ENCODE measurements around the gene PDLIM4.

The PDLIM4 gene

GRCh38 chr5:132291026-132291425 is 33.5 kb downstream of the PDLIM4 start:
- H3K27me3 ChIP-seq (ENCODE audit: control insufficient read depth, insufficient read depth, low read length) = peaks cover 20% of the 10 kb centered on the region
- no peak overlapping the region for H3K4me3 ChIP-seq (ENCODE audit: low read length)
- no peak overlapping the region for H3K9ac ChIP-seq (ENCODE audit: low read length)
- peaks cover 29% of the 10 kb centered on the region for H3K4me1 ChIP-seq (ENCODE audit: control insufficient read depth, insufficient read depth, low read length)
- H3K9me3 ChIP-seq (ENCODE audit: control insufficient read depth, low read length) = no peaks in the 10 kb centered on the region
- no peaks in the 10 kb centered on the region for H3K36me3 ChIP-seq (ENCODE audit: control insufficient read depth, insufficient read depth, low read length)

DNA sequence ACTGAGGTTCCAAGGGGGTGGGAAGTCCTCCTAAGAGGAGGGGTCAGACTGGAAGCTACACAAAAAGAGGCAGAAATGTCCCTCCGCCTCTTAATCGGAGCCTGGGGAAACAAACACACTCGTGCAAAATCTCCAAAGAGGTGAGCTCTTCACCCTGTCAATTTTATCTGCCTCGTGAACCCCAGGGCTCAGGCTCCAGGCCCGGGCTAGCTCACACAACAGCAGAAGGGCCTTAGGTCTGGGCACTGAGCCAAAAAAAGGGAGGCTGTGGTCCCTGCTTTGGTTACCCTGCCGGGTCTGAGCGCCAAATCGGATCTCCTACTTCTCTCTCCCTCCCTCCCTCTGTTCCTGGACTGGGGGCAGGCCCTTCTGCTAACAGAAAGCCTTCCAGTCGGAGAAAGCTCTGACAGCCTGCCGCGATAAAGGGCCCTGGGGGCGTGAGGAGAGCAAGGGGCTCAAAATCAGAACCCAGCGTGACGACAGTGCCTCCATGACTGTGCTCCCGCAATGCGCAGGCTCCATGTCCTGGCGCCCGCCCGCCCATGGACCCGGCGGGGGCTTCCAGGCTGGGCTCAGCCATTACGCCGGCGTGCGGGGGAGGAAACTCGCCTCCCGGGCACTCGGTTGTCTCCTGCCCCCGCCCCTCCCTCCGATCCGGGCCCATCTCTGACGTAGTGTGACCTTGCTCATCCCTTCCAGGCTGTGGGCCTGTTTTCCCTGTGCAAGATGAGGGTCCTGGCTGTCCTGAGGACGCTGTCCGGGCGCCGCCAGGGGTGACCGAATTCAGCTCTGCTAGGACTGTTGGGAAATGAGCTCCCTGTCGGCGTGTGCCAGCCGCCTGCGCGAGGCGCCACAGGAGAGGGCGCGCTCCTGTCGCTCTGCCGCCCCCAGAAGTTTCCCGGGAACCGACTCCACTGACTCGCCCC is 35.8 kb downstream of the PDLIM4 start:
- Histone ChIP-seq H3K27me3 (ENCODE audit: control insufficient read depth, insufficient read depth, low read length) (peaks cover 24% of the 10 kb centered on the region), H3K36me3 (ENCODE audit: control insufficient read depth, insufficient read depth, low read length) (no peaks in the 10 kb centered on the region), H3K4me1 (ENCODE audit: control insufficient read depth, insufficient read depth, low read length) (peaks cover 24% of the 10 kb centered on the region), H3K9ac (ENCODE audit: low read length) (peak overlapping the region; percentile 88), H3K9me3 (ENCODE audit: control insufficient read depth, low read length) (no peaks in the 10 kb centered on the region), H3K4me3 (ENCODE audit: low read length) (peak overlapping the region; percentile 49)

GRCh38 chr5:132293992-132294727 is 36.7 kb downstream of the PDLIM4 start, which contains the start of gene SLC22A4:
SLC22A4 (plus strand) TSS chr5:132294394; CDS start chr5:132294617, 223 bp downstream.
- Histone ChIP-seq H3K36me3 (ENCODE audit: control insufficient read depth, insufficient read depth, low read length) (no peaks in the 10 kb centered on the region), H3K4me3 (ENCODE audit: low read length) (peak within 1 kb of the TSS; percentile 67), H3K27me3 (ENCODE audit: control insufficient read depth, insufficient read depth, low read length) (peaks cover 24% of the 10 kb centered on the region), H3K9me3 (ENCODE audit: control insufficient read depth, low read length) (no peaks in the 10 kb centered on the region), H3K4me1 (ENCODE audit: control insufficient read depth, insufficient read depth, low read length) (peaks cover 24% of the 10 kb centered on the region), H3K9ac (ENCODE audit: low read length) (peak within 1 kb of the TSS; percentile 88)

DNA sequence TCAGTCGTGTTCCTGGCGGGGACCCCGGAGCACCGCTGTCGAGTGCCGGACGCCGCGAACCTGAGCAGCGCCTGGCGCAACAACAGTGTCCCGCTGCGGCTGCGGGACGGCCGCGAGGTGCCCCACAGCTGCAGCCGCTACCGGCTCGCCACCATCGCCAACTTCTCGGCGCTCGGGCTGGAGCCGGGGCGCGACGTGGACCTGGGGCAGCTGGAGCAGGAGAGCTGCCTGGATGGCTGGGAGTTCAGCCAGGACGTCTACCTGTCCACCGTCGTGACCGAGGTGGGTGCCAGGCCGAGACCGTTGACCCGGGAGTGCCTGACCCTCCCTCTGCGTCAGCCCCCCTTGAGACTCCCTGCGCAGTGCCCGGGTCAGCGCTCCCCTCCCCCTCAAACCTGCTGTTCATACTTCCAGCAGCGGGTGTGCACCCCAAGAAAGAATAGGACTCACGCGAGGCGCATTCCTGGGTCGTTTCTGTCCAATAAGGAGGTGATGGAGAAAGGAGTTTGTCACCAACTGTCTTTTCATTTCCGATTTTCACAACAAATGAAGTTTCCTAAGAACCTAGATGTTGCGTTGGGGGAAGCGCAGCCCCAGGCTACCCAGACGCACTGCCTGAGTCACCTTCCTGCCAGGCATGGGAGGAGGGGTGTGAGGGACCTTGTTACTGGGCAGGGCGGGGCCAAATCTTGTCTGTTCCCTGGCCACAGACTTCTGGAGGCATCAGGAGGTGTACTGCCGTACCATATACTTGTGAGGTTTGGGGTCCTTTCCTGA is 37.4 kb downstream of the PDLIM4 start:
- H3K9ac ChIP-seq (ENCODE audit: low read length) = peak overlapping the region; percentile 88
- H3K27me3 ChIP-seq (ENCODE audit: control insufficient read depth, insufficient read depth, low read length) = peaks cover 24% of the 10 kb centered on the region

DNA sequence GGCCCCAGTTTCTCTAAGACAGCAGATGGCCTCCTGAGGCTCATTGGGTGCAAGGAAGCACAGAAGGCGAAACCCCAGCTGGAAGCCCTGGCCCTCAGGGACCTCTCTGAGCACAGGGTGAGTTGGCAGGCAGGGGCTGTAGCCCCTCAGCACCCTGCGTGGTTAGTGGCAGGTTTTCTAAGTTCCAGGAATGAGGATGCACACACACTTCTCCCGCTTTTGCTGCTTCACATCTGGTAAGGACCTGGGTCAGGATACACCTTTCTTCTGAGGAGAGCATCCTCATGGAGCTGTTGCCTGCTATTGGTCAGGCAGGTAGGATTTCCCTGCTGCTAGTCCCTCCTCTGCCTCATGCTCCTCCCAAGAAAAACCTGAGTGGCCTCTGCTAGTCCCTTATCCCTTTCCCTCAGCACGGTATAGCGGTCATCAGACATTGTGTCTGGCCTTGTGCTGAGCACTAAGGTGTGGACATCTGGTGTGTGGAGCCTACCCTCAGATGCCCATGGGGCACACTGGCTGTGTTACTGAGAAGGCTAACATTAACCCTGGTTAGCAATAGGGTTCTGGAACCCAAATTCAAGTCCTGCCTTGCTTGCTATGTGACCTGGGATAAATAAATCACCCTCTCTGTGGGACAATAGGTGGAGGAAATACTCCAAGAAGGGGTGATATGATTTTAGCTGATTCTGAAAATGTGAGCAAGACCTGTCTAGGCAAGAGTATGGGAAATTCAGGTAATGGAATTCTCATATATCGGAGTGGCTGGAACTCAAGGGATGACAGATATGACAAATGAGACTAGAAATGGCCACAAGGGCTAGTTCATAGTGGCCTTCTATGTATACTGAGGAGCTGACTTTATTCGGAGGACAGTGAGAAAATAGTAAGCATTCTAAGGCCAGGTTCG is 38.3 kb downstream of the PDLIM4 start:
- Histone ChIP-seq H3K27me3 (ENCODE audit: control insufficient read depth, insufficient read depth, low read length) (peaks cover 24% of the 10 kb centered on the region), H3K9ac (ENCODE audit: low read length) (no peak overlapping the region), H3K9me3 (ENCODE audit: control insufficient read depth, low read length) (no peaks in the 10 kb centered on the region), H3K4me3 (ENCODE audit: low read length) (no peak overlapping the region), H3K36me3 (ENCODE audit: control insufficient read depth, insufficient read depth, low read length) (no peaks in the 10 kb centered on the region), H3K4me1 (ENCODE audit: control insufficient read depth, insufficient read depth, low read length) (peaks cover 29% of the 10 kb centered on the region)

More for the DNA sequence above, 37.4 kb downstream of the PDLIM4 start:
- Histone ChIP-seq H3K36me3 (ENCODE audit: control insufficient read depth, insufficient read depth, low read length) (no peaks in the 10 kb centered on the region), H3K9me3 (ENCODE audit: control insufficient read depth, low read length) (no peaks in the 10 kb centered on the region), H3K4me1 (ENCODE audit: control insufficient read depth, insufficient read depth, low read length) (peaks cover 24% of the 10 kb centered on the region), H3K4me3 (ENCODE audit: low read length) (peak overlapping the region; percentile 67)

DNA sequence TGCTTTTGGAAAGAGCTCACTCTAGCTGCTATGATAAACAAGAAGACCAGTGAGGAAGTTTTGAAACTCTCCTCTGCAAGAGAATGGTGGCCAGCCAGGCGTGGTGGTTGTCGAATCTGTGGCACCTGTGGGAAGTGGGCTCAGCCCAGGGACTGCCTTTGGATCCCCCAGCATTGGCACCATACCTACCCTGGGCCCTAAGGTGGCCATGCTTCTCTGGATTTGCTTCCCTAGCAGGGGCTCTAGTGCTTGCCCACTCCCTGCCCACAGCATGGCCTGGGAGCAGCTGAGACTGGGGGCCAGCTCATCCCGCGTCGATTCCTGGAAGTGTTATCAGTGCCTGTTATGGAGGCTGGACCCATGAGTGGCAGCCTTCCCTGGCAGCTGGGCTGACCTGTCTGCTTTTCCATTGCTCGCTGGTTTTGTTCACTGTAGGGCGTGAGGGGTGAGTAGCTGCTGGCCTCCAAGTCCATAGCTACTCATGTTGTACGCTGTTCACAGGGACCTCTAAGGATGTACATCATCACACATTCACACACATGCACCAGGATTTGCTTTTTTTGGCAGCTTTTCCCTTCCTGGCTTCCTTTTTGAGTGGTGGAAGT is 39.0 kb downstream of the PDLIM4 start:
- Histone ChIP-seq H3K9ac (ENCODE audit: low read length) (no peak overlapping the region), H3K36me3 (ENCODE audit: control insufficient read depth, insufficient read depth, low read length) (no peaks in the 10 kb centered on the region), H3K9me3 (ENCODE audit: control insufficient read depth, low read length) (no peaks in the 10 kb centered on the region), H3K4me3 (ENCODE audit: low read length) (no peak overlapping the region), H3K4me1 (ENCODE audit: control insufficient read depth, insufficient read depth, low read length) (peaks cover 36% of the 10 kb centered on the region), H3K27me3 (ENCODE audit: control insufficient read depth, insufficient read depth, low read length) (peaks cover 24% of the 10 kb centered on the region)

- peaks cover 45% of the 10 kb centered on the region for H3K4me1 ChIP-seq (ENCODE audit: control insufficient read depth, insufficient read depth, low read length)
- H3K36me3 ChIP-seq (ENCODE audit: control insufficient read depth, insufficient read depth, low read length) = no peaks in the 10 kb centered on the region
- no peaks in the 10 kb centered on the region for H3K9me3 ChIP-seq (ENCODE audit: control insufficient read depth, low read length)
- no peak overlapping the region for H3K4me3 ChIP-seq (ENCODE audit: low read length)
- peaks cover 24% of the 10 kb centered on the region for H3K27me3 ChIP-seq (ENCODE audit: control insufficient read depth, insufficient read depth, low read length)
- no peak overlapping the region for H3K9ac ChIP-seq (ENCODE audit: low read length)
These were observed 39.9 kb downstream of the PDLIM4 start for GRCh38 chr5:132297211-132297940.

DNA sequence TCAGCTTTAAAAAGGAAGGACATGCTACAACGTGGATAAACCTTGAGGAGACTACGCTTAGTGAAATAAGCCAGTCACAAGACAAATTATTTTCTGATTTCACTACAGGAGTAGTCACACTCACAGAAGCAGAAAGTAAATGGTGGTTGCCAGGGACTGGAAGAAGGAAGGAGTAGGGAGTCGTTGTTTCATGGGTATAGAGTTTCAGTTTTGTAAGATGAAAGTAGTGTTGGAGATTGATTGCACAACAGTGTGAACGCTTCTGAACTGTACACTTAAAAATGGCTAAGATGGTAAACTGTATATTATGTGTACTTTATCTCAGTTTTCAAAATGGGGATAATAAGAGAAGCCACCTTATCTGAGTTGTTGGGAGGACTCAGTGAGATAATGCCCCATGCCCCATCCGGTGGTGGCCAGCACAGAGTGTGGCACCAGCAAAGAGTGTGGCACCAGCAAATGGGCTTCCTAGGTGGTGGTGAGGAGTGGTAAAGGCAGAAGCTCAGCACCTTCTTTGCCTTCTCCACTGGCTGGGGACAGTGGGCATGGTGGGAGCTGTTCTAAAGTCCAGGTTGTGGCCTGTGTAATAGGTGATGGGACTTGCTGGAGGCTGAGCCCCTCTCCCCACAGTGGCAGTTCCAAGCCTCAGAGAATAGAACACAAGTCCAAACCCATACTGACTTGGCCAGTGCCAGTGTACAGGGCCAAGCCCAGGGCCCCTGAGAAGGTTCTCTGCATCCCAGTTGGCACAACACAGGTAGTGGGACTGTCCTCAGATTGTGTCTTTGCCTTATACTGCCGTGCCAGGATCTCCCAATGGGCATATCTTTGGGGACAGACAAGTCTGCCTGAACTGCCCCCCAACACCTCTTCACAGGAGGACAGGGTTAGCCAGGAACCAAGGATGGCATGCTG is 41.1 kb downstream of the PDLIM4 start:
- no peaks in the 10 kb centered on the region for H3K36me3 ChIP-seq (ENCODE audit: control insufficient read depth, insufficient read depth, low read length)
- peaks cover 19% of the 10 kb centered on the region for H3K27me3 ChIP-seq (ENCODE audit: control insufficient read depth, insufficient read depth, low read length)
- no peaks in the 10 kb centered on the region for H3K9me3 ChIP-seq (ENCODE audit: control insufficient read depth, low read length)
- peaks cover 40% of the 10 kb centered on the region for H3K4me1 ChIP-seq (ENCODE audit: control insufficient read depth, insufficient read depth, low read length)
- no peak overlapping the region for H3K9ac ChIP-seq (ENCODE audit: low read length)
- no peak overlapping the region for H3K4me3 ChIP-seq (ENCODE audit: low read length)

- H3K9me3 ChIP-seq (ENCODE audit: control insufficient read depth, low read length) = no peaks in the 10 kb centered on the region
- H3K4me1 ChIP-seq (ENCODE audit: control insufficient read depth, insufficient read depth, low read length) = peaks cover 30% of the 10 kb centered on the region
- H3K27me3 ChIP-seq (ENCODE audit: control insufficient read depth, insufficient read depth, low read length) = peaks cover 14% of the 10 kb centered on the region
- H3K9ac ChIP-seq (ENCODE audit: low read length) = no peak overlapping the region
- no peaks in the 10 kb centered on the region for H3K36me3 ChIP-seq (ENCODE audit: control insufficient read depth, insufficient read depth, low read length)
- no peak overlapping the region for H3K4me3 ChIP-seq (ENCODE audit: low read length)
These were observed 42.4 kb downstream of the PDLIM4 start for GRCh38 chr5:132299917-132300316.

Data from mucosa of stomach (tissue), 1 donor.